Activated CD4-positive, alpha-beta T cell treated with anti-CD3 and anti-CD28 coated beads, Interleukin-2, amount 50 U/mL, for 48 hours (primary cell): ENCODE results near the gene SMIM35.

Source experiments
- DNase-seq, 2 experiments: peaks; one replicate each; pipeline ENCODE4 v3.0.0-alpha.2; 2020

SMIM35 gene

GRCh38 chr11:118108513-118108912 lies 21.8 kb upstream of the SMIM35 start:
- DNase-seq: no peak

GRCh38 chr11:118106789-118107335 lies 20.1 kb upstream of the SMIM35 start:
- no peak for DNase-seq

DNA sequence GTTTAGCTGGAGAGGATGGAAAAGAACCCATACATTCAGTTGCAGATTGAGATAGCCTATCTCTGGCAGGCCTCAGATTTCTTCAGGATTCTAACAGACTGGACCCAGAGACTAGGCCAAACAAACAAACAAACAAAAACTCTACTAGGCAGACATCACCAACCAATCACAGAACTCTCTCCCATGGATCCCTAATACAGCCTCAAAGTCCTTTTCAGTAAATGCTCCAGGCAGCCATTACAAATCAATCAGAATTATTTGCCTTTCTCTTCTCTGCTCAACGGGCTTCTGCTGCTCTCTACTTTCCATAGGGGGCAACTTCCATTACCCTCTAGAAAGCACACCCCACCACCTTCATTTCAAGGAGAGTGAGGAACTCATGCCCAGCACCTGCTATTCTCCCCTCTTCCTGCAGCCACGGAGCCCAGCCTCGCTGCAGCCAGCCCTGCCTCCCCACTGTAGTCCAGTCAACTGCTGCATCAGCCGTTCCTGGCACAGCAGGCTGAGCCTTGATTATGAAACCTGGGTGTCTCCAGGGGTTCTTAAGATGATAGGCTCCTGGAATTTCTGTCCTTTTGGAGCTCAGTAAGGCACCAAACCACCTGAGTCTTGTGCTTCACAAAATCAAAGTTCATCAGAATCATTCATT lies 19.0 kb upstream of the SMIM35 start:
- no peak for DNase-seq

- no peak for DNase-seq
Measured at GRCh38 chr11:118104491-118104890, 17.7 kb upstream of the SMIM35 start.

- no peak for DNase-seq
Measured at GRCh38 chr11:118102721-118103261, 16.0 kb upstream of the SMIM35 start.

GRCh38 chr11:118100691-118101232 lies 14.0 kb upstream of the SMIM35 start:
- no peak for DNase-seq

DNA sequence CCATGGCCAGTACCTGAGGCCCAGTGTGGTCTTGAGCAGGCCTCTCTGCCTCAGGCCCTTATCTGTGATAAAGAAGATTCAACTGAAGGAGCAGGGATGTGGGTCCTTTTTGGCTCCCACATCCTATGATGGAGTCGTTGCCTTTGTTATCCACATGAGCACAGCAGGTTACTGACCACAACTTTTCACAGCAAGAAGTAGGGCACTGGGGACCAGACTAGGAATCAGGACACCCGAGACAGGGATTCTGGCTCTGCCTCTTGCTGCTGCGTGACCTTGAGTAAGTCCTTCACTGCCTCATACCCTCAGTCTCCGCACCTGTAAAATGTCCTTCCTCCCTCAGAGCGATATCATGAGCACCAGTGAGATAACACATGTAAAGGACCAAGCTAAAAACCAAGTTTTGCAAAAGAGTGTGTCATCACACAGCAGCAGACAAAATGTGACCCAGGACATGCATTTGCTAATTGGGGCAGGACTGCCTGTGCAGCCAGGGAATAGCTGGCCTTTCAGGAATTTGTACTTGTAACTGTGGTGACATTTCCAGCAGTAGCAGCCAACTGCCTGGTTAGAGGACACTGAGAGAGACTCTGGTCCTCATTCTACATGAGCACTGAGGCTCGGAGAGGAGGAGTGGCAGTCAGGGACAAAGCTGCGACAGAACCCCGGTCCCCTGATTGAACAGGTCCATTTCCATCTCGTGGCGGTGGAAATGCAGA lies 13.2 kb upstream of the SMIM35 start:
- no peak for DNase-seq

DNA sequence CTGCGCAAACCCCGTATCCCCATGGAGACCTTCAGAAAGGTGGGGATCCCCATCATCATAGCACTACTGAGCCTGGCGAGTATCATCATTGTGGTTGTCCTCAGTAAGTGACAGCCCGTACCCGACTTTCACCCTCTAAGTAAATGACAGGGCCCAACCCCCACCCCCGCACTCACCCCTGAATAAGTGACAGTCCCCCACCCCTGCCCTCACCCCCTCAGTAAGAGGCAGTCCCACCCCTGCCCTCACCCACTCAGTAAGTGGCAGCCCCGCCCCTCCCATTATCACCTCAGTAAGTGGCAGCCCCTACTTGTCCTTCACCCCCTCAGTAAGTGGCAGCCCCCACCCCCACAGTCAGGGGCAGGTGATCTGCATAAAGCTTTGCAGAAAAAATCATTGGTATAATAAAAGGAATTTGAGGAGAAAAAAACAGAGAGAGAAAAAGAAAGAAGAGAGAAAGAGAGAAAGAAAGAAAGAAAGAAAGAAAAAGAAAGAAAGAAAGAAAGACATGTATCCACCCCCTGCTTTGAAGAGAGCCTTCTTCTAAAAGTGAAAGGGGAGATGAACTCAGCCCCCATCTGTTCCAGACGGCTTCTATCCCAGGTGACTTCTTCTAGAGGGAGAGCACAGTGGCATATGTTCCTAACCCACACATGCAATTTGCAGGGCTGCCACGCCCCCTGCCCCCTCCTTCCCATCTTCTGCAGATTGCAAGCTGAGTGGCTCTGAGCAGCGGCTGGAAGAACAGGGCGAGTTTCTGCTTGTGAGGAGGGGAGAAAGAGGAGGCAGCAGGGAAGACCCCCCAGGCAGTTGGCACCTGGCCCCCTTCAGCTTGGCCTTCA lies 12.5 kb upstream of the SMIM35 start:
- DNase-seq: no peak

DNA sequence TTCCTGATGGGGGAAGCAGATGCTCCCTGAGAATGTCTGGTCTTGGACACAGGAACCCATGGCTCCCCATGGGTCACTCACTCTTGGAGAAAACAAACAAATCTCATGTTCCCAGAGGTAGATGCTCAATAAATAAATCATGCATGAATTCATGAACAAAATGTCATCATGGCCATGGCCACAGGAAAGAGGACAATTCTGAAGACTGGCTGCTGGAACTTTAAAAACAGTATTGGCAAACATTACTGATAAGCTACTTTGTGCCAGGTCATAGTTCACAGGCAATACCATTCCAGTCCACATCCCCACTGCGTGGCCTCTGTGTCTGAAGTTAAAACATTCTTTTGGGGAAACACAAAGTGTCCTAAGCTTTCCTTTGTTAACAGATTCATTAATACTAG lies 9.2 kb upstream of the SMIM35 start:
- DNase-seq: no peak

- no peak for DNase-seq
Measured at GRCh38 chr11:118095493-118095892, 8.7 kb upstream of the SMIM35 start.

- DNase-seq: no peak
Measured at GRCh38 chr11:118092907-118093571, 6.3 kb upstream of the SMIM35 start.

- no peak for DNase-seq
Measured at GRCh38 chr11:118091690-118092089, 4.9 kb upstream of the SMIM35 start.

DNA sequence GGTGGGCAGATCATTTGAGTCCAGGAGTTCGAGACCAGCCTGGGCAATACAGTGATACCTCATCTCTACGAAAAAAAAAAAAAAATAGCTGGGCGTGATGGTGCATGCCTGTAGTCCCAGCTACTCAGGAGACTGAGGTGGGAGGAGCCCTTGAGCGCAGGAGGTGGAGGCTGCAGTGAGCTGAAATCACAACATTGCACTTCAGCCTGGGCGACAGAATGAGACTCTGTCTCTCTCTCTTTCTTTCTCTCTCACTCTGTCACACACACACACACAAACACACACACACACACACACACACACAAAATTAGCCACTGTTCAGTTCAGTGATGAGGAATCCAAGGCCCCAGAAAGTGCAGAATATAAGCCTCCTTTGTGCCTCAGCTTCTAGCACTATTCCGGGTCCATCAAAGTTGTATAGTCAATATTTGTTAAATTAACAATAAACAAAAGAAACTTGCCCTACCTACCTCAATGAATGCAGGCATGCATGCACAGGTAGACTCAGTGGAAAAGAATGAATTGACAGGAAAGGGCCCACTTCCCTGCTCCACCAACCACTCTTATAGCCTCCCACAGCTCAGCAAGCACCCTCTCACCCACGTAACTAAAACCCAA lies 3.9 kb upstream of the SMIM35 start:
- no peak for DNase-seq

- no peak for DNase-seq
Measured at GRCh38 chr11:118088531-118088930, 1.8 kb upstream of the SMIM35 start.

DNA sequence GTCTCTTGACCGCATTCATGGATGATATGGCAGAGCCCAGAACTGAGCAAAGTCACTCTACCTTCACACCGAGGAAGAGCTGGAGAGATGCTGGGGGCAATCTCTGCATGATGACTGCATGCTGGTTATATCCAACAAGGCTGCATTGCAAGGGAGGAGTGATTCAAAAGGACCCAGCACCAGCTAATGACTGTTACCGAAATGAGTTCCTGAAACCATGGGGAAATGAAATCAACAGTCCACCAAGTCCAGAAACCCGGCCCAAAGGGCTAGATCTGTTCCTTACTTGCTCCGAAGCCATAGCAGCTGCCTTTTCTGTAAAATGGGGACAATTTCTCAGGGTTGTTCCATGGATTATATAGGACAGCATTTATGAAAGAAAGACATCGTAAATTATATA lies 1.2 kb upstream of the SMIM35 start:
- DNase-seq: no peak

DNA sequence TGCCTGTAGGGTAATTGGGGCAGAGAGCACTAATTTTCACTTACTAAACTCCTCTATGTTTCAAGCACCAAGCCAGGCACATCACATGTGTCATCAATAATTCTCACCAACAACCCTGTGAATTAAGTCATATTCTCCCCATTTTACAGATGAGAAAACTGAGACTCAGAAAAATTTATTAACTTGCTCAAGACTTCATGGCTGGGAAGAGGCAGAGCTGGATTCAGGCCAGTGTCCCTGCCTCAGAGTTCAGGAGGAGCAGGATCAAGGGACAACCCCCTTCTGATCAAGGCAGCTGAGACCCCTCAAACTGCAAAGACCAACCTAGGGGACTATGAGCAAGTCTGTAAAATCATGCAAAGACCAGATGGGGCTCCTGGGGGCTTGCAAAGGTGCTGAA lies 2.1 kb downstream of the SMIM35 start:
- DNase-seq: no peak

DNA sequence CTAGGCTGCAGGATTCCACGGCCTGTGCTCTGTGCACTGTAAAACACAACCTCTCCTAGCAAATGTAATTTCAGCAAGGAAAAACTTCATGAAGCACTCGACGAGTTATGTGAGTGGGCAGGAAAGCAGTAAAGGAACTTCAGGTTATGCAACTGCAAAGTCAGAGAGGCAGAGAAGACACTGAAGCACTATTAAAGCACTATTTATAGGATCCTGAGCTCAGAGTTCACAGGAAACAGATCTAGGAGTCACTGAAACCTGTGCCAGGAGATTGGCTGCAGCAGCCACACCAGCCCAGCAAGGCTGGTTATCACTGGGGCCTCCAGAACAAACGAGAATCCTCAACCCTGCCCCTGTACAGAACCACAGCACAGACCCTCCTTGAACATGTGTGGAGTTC lies 2.5 kb downstream of the SMIM35 start:
- no peak for DNase-seq

- no peak for DNase-seq
Measured at GRCh38 chr11:118082880-118083552, 3.7 kb downstream of the SMIM35 start.

DNA sequence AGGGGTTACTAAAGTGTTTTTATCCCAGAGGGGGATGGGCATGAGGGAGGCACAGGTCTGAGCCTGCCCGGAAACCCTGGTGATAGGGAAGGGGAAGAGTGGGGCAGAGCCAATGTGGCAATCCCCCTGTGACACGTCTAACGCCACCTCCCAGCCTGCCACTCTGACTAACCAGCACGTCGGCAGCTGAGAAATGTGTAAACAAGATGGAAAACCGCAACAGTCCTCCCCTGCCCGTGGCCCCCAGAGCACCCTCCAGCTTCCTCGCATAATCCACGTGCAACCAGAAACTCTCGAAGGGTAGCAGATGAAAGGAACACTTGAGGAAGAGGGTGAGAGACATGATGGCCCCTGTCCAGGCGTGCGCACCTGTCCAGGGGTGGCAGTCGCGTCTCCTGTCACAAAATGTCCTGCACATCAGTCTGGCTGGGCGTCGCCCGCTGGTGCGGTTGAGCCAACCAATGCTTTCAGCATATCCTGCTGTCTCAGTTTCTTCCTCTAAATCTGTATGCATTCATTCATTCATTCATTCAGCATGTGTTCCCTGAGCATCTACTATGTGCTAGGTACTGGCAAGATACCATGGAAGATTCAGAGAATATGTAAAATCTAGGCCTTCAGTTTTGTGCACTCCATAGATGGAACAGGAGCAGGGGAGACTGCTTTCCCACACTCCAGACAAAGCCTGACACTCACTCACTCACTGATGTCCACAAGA lies 5.4 kb downstream of the SMIM35 start:
- no peak for DNase-seq

- no peak for DNase-seq
Measured at GRCh38 chr11:118080296-118080695, 6.5 kb downstream of the SMIM35 start.

DNA sequence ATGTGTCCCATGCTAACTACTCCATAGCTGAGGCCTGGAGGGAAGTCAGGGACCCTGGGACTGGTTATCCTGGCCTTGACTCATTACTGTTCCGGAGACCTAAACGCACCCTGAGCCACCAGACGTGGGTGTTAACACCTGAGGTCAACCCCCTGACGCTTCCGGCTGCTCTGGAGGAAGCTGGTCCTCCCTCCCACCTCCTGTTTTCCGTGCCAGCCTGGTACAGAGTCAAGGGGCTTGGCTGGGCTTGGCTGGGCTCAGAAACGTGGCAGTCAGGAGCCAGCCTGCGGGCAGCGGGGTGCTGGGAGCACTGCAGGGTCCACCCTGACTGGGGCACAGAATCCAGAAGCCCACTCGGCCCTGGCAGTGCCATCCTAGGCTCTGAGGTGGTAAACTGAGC lies 7.3 kb downstream of the SMIM35 start:
- DNase-seq: no peak
